ENCODE results near the gene TRIM33. TPM values are rescaled to one million over a fixed set of nuclear protein-coding genes. Genes with fewer than 3 reads are reported as not detected.
"Not testable (repeated sequence)": the region's sequence is repeated elsewhere in the genome, so short reads cannot be mapped to it uniquely, and the experiment has no call there.

Gene TRIM33
- total RNA-seq, 4 donors from 2014 or later: 50.8 to 68.2 (median 53.4) TPM

- peaks cover 0 to 49% (median 0%) of the 10 kb centered on the region in 3 donors for H3K36me3 ChIP-seq
- no peak for DNase-seq (ENCODE audit: low spot score in 2 of 2)
- H3K4me3 ChIP-seq: no peak overlapping the region
- no peaks in the 10 kb centered on the region for H3K4me1 ChIP-seq
- no peak for TF ChIP-seq EP300 (IDR thresholded peaks at IDR 0.05)
- TF ChIP-seq CTCF (IDR thresholded peaks at IDR 0.05): no peak
- no peak for TF ChIP-seq POLR2A (IDR thresholded peaks at IDR 0.05)
- whole genome bisulfite sequencing, 2 donors: 91 to 92% methylated on average over 4 of the region's 4 CpGs
- no peak overlapping the region for H3K27ac ChIP-seq
- H3K9me3 ChIP-seq: no peaks in the 10 kb centered on the region
- no peaks in the 10 kb centered on the region for H3K27me3 ChIP-seq
These were observed 113.4 kb downstream of the TRIM33 start for GRCh38 chr1:114397601-114398000.

GRCh38 chr1:114395863-114396262 is 115.1 kb downstream of the TRIM33 start:
- Histone ChIP-seq H3K9me3 (no peaks in the 10 kb centered on the region), H3K4me1 (no peaks in the 10 kb centered on the region), H3K36me3 (peaks cover 0 to 38% (median 0%) of the 10 kb centered on the region in 3 donors), H3K27ac (no peak overlapping the region), H3K27me3 (no peaks in the 10 kb centered on the region), H3K4me3 (no peak overlapping the region)
- no peak for DNase-seq (ENCODE audit: low spot score in 2 of 2)
- WGBS, 2 donors: 92 to 95% methylated on average over 1 of the region's 1 CpG
- TF ChIP-seq EP300 (IDR thresholded peaks at IDR 0.05) (no peak), POLR2A (IDR thresholded peaks at IDR 0.05) (no peak), CTCF (IDR thresholded peaks at IDR 0.05) (no peak)

GRCh38 chr1:114390960-114391359 is 120.0 kb downstream of the TRIM33 start:
- TF ChIP-seq CTCF (IDR thresholded peaks at IDR 0.05): no peak
- no peak for TF ChIP-seq POLR2A (IDR thresholded peaks at IDR 0.05)
- TF ChIP-seq EP300 (IDR thresholded peaks at IDR 0.05): no peak
- Histone ChIP-seq H3K4me3 (no peak overlapping the region), H3K27me3 (no peaks in the 10 kb centered on the region)

GRCh38 chr1:114390361-114390760 is 120.6 kb downstream of the TRIM33 start:
- WGBS, 2 donors: 94 to 97% methylated on average over 4 of the region's 4 CpGs
- no peak overlapping the region for H3K4me3 ChIP-seq
- peaks cover 0 to 14% (median 2%) of the 10 kb centered on the region in 4 donors for H3K9me3 ChIP-seq
- no peaks in the 10 kb centered on the region for H3K27me3 ChIP-seq
- H3K27ac ChIP-seq: no peak overlapping the region
- no peaks in the 10 kb centered on the region for H3K4me1 ChIP-seq
- peaks cover 0 to 5% (median 0%) of the 10 kb centered on the region in 3 donors for H3K36me3 ChIP-seq
- TF ChIP-seq CTCF (IDR thresholded peaks at IDR 0.05) (no peak), EP300 (IDR thresholded peaks at IDR 0.05) (no peak), POLR2A (IDR thresholded peaks at IDR 0.05) (no peak)
- no peak for DNase-seq (ENCODE audit: low spot score in 2 of 2)

More at GRCh38 chr1:114390960-114391359, 120.0 kb downstream of the TRIM33 start:
- H3K36me3 ChIP-seq: peaks cover 0 to 9% (median 0%) of the 10 kb centered on the region in 3 donors
- peaks cover 0 to 8% (median 0%) of the 10 kb centered on the region in 4 donors for H3K9me3 ChIP-seq
- H3K27ac ChIP-seq: no peak overlapping the region
- no peaks in the 10 kb centered on the region for H3K4me1 ChIP-seq
- DNase-seq (ENCODE audit: low spot score in 2 of 2): no peak

DNA sequence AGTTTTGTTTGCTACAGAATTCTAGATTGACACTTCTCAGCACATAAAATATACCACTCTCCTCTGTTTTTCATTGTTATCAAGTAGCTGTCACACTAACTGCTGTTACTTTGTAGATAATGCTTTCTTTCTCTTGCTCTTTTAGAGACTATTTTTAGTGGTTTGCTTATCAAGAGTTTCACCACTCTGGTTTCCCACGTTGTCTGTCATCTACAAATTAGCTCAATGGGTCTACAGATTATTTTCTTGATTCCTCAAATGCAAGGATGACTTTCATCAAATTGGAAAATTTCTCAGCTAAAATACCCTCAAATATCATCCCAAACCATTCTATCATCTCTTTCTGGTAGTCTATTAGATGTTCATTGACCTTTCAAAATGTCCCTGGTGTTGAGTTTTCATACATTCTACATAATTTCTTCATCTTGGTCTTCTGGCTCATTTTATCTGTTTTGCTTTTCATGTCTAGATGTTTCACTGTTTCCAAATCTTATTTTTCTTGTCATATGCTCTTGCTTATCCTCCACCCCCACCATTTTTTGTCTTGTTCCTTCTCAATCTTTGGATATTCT is 122.5 kb downstream of the TRIM33 start:
- 73 to 82% methylated on average over 1 of the region's 1 CpG for WGBS, 2 donors
- DNase-seq (ENCODE audit: low spot score in 2 of 2): no peak
- Histone ChIP-seq H3K4me3 (no peak overlapping the region), H3K36me3 (peaks cover 0 to 5% (median 0%) of the 10 kb centered on the region in 3 donors), H3K9me3 (peaks cover 0 to 32% (median 7%) of the 10 kb centered on the region in 4 donors), H3K4me1 (no peaks in the 10 kb centered on the region), H3K27me3 (no peaks in the 10 kb centered on the region), H3K27ac (no peak overlapping the region)
- TF ChIP-seq POLR2A (IDR thresholded peaks at IDR 0.05): no peak

GRCh38 chr1:114387585-114387984 is 123.4 kb downstream of the TRIM33 start:
- WGBS, 2 donors: 84 to 89% methylated on average over 6 of the region's 6 CpGs
- H3K27me3 ChIP-seq; H3K27ac ChIP-seq; H3K4me1 ChIP-seq; H3K4me3 ChIP-seq; DNase-seq (ENCODE audit: low spot score in 2 of 2); H3K36me3 ChIP-seq: not testable (repeated sequence)
- peaks cover 0 to 36% (median 7%) of the 10 kb centered on the region in 4 donors for H3K9me3 ChIP-seq

Data from tibial nerve (tissue), 4 donors.